K562 (cell line): ENCODE results near the gene SLC7A14. TPM values are rescaled to one million over a fixed set of nuclear protein-coding genes. Genes with fewer than 3 reads are reported as not detected.

Source experiments
- ATAC-seq: fragments of 200-7000 bp; cut with Tn5 transposase; 3 replicates; pipeline ENCODE4 v1.9.1; 2020; ENCODE audit warnings: moderate library complexity
- BruUV-seq: library from RNA; stranded (reverse); fragments of 400-500 nt; replicated peaks from 2 replicates; lab custom pipeline; 2021; lab: Mats Ljungman, UMichigan
- CTCF ChIA-PET: fragments of 300-600 bp; formaldehyde crosslinking; extraction: SDS; loops from one replicate; lab custom pipeline; 2021; ENCODE audit warnings: low intra/inter-chr PET ratio; lab: Yijun Ruan, JAX
- POLR2A ChIA-PET: fragments of 300-600, 350-650 bp; sonication (Branson Sonifier 250); formaldehyde crosslinking; extraction: SDS; loops from one replicate; lab custom pipeline; 2021; ENCODE audit warnings: antibody characterized with exemption, inconsistent platforms; lab: Yijun Ruan, JAX
- DNase-seq, 4 experiments: peaks; one replicate each; pipeline versions ENCODE4 v3.0.0 to v3.0.0-alpha.2; 2011 to 2018; ENCODE audit warnings: low spot score in 3 of 4, mixed read lengths in 3 of 4; ENCODE audit errors: extremely low read depth in 1 of 4
- FAIRE-seq: peaks from 2 replicates; lab custom pipeline; 2011; peaks lifted over from hg19 to GRCh38; lab: Jason Lieb, UNC
- H2AFZ ChIP-seq: 2 replicates; pipeline ENCODE4 v1.6.0; 2011; ENCODE audit warnings: low read depth, low read length, control low read depth, inconsistent platforms
- H3K27ac ChIP-seq: fragments of 200-600 bp; 3 replicates; pipeline ENCODE4 v1.8.0; 2011; ENCODE audit warnings: low read depth, mild to moderate bottlenecking, control low read depth, inconsistent platforms, low read length, moderate library complexity, mixed read lengths; ENCODE audit errors: extremely low read depth
- H3K27me3 ChIP-seq, 2 experiments: fragments of 300-600 bp in 1 of 2; 2 replicates in 1 of 2; 3 replicates in 1 of 2; pipeline versions ENCODE4 v1.6.0 to v1.8.0; 2011; ENCODE audit warnings: inconsistent platforms in 2 of 2, low read length in 2 of 2, mild to moderate bottlenecking in 1 of 2, mixed read lengths in 1 of 2, moderate library complexity in 1 of 2; ENCODE audit not compliant: control insufficient read depth in 2 of 2, insufficient read depth in 2 of 2
- H3K36me3 ChIP-seq: fragments of 300-600 bp; 3 replicates; pipeline ENCODE4 v1.8.0; 2011; ENCODE audit warnings: mild to moderate bottlenecking, low read length, inconsistent platforms; ENCODE audit not compliant: control insufficient read depth, insufficient read depth
- H3K4me1 ChIP-seq, 2 experiments: fragments of 200-600 bp in 1 of 2; replicated peaks in 1 of 2; 2 replicates in 1 of 2; 3 replicates in 1 of 2; pipeline versions ENCODE4 v1.5.1 to v1.8.0; 2011; ENCODE audit warnings: inconsistent platforms in 2 of 2, low read length in 2 of 2, mild to moderate bottlenecking in 1 of 2, mixed read lengths in 1 of 2, moderate library complexity in 1 of 2; ENCODE audit not compliant: control insufficient read depth in 2 of 2, insufficient read depth in 2 of 2
- H3K4me2 ChIP-seq: 2 replicates; pipeline ENCODE4 v1.6.1; 2011; ENCODE audit warnings: low read length, control low read depth, inconsistent platforms, mixed read lengths; ENCODE audit not compliant: insufficient read depth
- H3K4me3 ChIP-seq: fragments of 200-600 bp; sonication (generic), shearing (Covaris generic); 2 replicates; pipeline ENCODE4 v1.5.1; 2016; ENCODE audit warnings: control low read depth, inconsistent platforms
- H3K79me2 ChIP-seq: fragments of 200-600 bp; 3 replicates; pipeline ENCODE4 v1.8.0; 2011; ENCODE audit warnings: low read length, inconsistent platforms; ENCODE audit not compliant: control insufficient read depth, insufficient read depth
- H3K9ac ChIP-seq, 2 experiments: 2 replicates each; pipeline versions ENCODE4 v1.6.0 to v1.6.1; 2011; ENCODE audit warnings: low read depth in 2 of 2, low read length in 2 of 2, control low read depth in 1 of 2, inconsistent platforms in 1 of 2, mild to moderate bottlenecking in 1 of 2, mixed read lengths in 1 of 2; ENCODE audit not compliant: insufficient read depth in 1 of 2
- H3K9me1 ChIP-seq: one replicate; pipeline ENCODE4 v1.6.0; 2011; ENCODE audit warnings: inconsistent platforms, mild to moderate bottlenecking, low read length, moderate library complexity; ENCODE audit not compliant: control insufficient read depth, insufficient read depth
- H3K9me3 ChIP-seq: replicated peaks from 2 replicates; pipeline ENCODE4 v1.5.1; 2011; ENCODE audit warnings: low read depth, low read length, inconsistent platforms; ENCODE audit not compliant: control insufficient read depth, insufficient read depth
- H4K20me1 ChIP-seq: replicated peaks from 2 replicates; pipeline ENCODE4 v1.6.1; 2011; ENCODE audit warnings: low read length, inconsistent platforms, mixed read lengths; ENCODE audit not compliant: control insufficient read depth, insufficient read depth
- ARID1B ChIP-seq: fragments of 450-650 bp; IDR thresholded peaks from 2 replicates; pipeline ENCODE4 v1.6.1; 2016; ENCODE audit warnings: antibody characterized with exemption, mild to moderate bottlenecking, inconsistent platforms
- BMI1 ChIP-seq: fragments of 150-350 bp; IDR thresholded peaks from 2 replicates; pipeline ENCODE4 v1.6.1; 2014; ENCODE audit warnings: low read length
- ETS2 ChIP-seq: IDR thresholded peaks from 2 replicates; pipeline ENCODE4 v1.6.1; 2016; ENCODE audit warnings: borderline replicate concordance, missing genetic modification characterization, mild to moderate bottlenecking, moderate library complexity, missing compliant biosample characterization; ENCODE audit not compliant: poor library complexity, severe bottlenecking
- MCM3 ChIP-seq: fragments of 450-650 bp; IDR thresholded peaks from 2 replicates; pipeline ENCODE4 v1.6.1; 2016
- MEIS2 ChIP-seq: fragments of 450-650 bp; IDR thresholded peaks from 2 replicates; pipeline ENCODE4 v1.6.1; 2014; ENCODE audit warnings: mild to moderate bottlenecking; ENCODE audit not compliant: partially characterized antibody
- NCOR1 ChIP-seq: fragments of 450-650 bp; IDR thresholded peaks from 2 replicates; pipeline ENCODE4 v1.6.1; 2016; ENCODE audit warnings: mild to moderate bottlenecking, moderate library complexity
- WGBS: fragments of 100-300 bp; shearing (Covaris generic); methylation state at CpG from one replicate; pipeline ENCODE4 v1.1.6; 2016; ENCODE audit warnings: low coverage, mixed read lengths; ENCODE audit not compliant: insufficient coverage; ENCODE audit errors: missing lambda C conversion rate; 5-methylcytosine and 5-hydroxymethylcytosine counted together
- in situ Hi-C: fragments of 300-500 bp; cut with MboI; formaldehyde crosslinking; loops from 4 replicates; pipeline ENCODE4 v1.15.0; 2018; ENCODE audit warnings: inconsistent platforms, mixed read lengths
- intact Hi-C: fragments of 100-400 bp; cut with micrococcal nuclease; formaldehyde crosslinking; loops from 2 replicates; pipeline ENCODE4 v1.14.2; 2022
- polyA plus RNA-seq, 8 experiments: library from polyadenylated mRNA; depleted of rRNA in 4 of 8; stranded (reverse) in 5 of 8; unstranded in 3 of 8; fragments of >200 nt; fragmentation: Nextera tagmentation in 2 of 8; fragmentation: Illumina TruSeq in 1 of 8; extraction: Ambion mirVana in 2 of 8; extraction: Trizol in 1 of 8; gene quantifications; 2 replicates each; pipeline versions ENCODE4 v1.2.1 to v1.2.3, GENCODE V29; 2011 to 2014; ENCODE audit warnings: inconsistent platforms in 1 of 8, missing spikeins in 1 of 8
- total RNA-seq, 7 experiments: library from RNA; depleted of rRNA in 6 of 7; stranded (reverse); fragments of >200 nt in 6 of 7; fragmentation: Illumina TruSeq in 2 of 7; extraction: Trizol in 2 of 7; gene quantifications; 2 replicates each; pipeline versions ENCODE4 v1.2.1 to v1.2.3, GENCODE V29; 2011 to 2021; ENCODE audit warnings: low replicate concordance in 1 of 7
- TF ChIP-seq, protein P1 (sequence below): fragments of 450-650 bp; formaldehyde crosslinking; IDR thresholded peaks from 2 replicates; pipeline ENCODE4 v1.4.0; 2020; ENCODE audit warnings: mild to moderate bottlenecking, moderate library complexity

The SLC7A14 gene
- total and polyA plus RNA-seq, 9 of the 15 experiments (the other 6 are each of a cell fraction or from before 2014, with no cell fraction given), result not detected

DNA sequence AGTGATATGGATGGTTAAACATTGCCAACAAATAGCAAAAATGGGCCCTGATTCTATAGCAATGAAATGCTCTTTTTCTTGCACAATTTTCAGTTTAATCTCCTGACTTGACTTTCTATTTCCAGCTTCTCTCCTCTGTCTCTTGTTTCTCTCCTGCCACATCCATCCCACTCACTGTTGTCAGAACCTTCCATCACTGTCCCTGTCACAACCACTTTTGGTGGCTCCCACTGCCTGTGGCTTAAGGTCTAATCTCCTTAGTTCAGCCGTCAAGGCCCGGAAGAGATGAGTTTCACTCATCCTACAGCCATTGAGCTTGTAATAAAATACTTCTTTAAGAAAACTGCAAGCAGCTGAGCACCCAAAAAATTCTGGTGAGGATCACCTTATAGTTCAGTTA is 19.5 kb downstream of the SLC7A14 start:
- POLR2A ChIA-PET, result interaction anchor here (0.6 to 1.3 kb wide), 3 partner anchors 14 to 48 kb away, joined by 3 to 5 read pairs (median 3); no protein-coding TSS in a partner anchor
- 43% methylated on average over 1 of the region's 2 CpGs for WGBS

More for the DNA sequence above, 19.5 kb downstream of the SLC7A14 start:
- H3K9ac ChIP-seq, result no peak overlapping the region
- H4K20me1 ChIP-seq, result no peaks in the 10 kb centered on the region
- ATAC-seq (no peak), FAIRE-seq (no peak), DNase-seq (peak in 1 of 4 experiments; percentile 46)
- H3K79me2 ChIP-seq, result no peaks in the 10 kb centered on the region
- CTCF ChIA-PET, result no interaction called here
- TF ChIP-seq MEIS2, result peak; percentile 54
- no peak for TF ChIP-seq MCM3
- TF ChIP-seq ETS2 (tag), result no peak
- TF ChIP-seq ARID1B, result 0 out of 2 replicates have a peak, but pooled peaks have one; percentile 29
- TF ChIP-seq, protein P1, sequence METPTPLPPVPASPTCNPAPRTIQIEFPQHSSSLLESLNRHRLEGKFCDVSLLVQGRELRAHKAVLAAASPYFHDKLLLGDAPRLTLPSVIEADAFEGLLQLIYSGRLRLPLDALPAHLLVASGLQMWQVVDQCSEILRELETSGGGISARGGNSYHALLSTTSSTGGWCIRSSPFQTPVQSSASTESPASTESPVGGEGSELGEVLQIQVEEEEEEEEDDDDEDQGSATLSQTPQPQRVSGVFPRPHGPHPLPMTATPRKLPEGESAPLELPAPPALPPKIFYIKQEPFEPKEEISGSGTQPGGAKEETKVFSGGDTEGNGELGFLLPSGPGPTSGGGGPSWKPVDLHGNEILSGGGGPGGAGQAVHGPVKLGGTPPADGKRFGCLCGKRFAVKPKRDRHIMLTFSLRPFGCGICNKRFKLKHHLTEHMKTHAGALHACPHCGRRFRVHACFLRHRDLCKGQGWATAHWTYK (CRISPR knock-in tag), result peak; percentile 97
- TF ChIP-seq BMI1, result no peak
- TF ChIP-seq NCOR1, result 0 out of 2 replicates have a peak, but pooled peaks have one; percentile 9
- no peak overlapping the region; the same call in 1 of the 2 replicates for H2AFZ ChIP-seq
- intact Hi-C loops, result no loop called here
- H3K4me3 ChIP-seq, result no peak overlapping the region
- H3K27me3 ChIP-seq, result no peaks in the 10 kb centered on the region; a peak in 1 of 5 replicates
- in situ Hi-C loops, result no loop called here
- no TSS peak for BruUV-seq
- H3K36me3 ChIP-seq, result no peaks in the 10 kb centered on the region
- no peaks in the 10 kb centered on the region for H3K9me3 ChIP-seq
- no peaks in the 10 kb centered on the region for H3K9me1 ChIP-seq
- no peak overlapping the region for H3K4me2 ChIP-seq
- H3K27ac ChIP-seq, result no peak overlapping the region
- no peaks in the 10 kb centered on the region; a peak in 2 of 5 replicates for H3K4me1 ChIP-seq
